Pancreas (tissue), 10 donors: ENCODE data around the gene RALGAPB. TPM values are rescaled to one million over a fixed set of nuclear protein-coding genes. Genes with fewer than 3 reads are reported as not detected.

Experiments used
- ATAC-seq, 4 donors: fragments of 200-7000 bp; cut with Tn5 transposase; one replicate each; pipeline versions ENCODE4 v1.8.0 to v1.9.1; 2020; ENCODE audit warnings: mild to moderate bottlenecking in 4 of 4, moderate library complexity in 4 of 4
- DNase-seq, 6 donors: peaks; one replicate each; pipeline ENCODE4 v3.0.0-alpha.2; 2020
- FAIRE-seq: peaks from 2 replicates; lab custom pipeline; 2012; peaks lifted over from hg19 to GRCh38; lab: Jason Lieb, UNC
- H3K27ac ChIP-seq, 4 donors: fragments of 200-600 bp; sonication (generic); 1 replicate in 3 of 4; 2 replicates in 1 of 4; pipeline versions ENCODE4 v1.5.0 to v1.8.0; 2020
- H3K27me3 ChIP-seq, 4 donors: fragments of 200-600 bp; one replicate each; pipeline ENCODE4 v1.8.0; 2021
- H3K36me3 ChIP-seq, 3 donors: fragments of 200-600 bp; sonication (generic) in 1 of 3; one replicate each; pipeline versions ENCODE4 v1.5.0 to v1.8.0; 2020 to 2021
- H3K4me1 ChIP-seq, 3 donors: fragments of 200-600 bp; one replicate each; pipeline ENCODE4 v1.8.0; 2021
- H3K4me3 ChIP-seq, 4 donors: fragments of 200-600 bp; sonication (generic) in 2 of 4; one replicate each; pipeline versions ENCODE4 v1.5.0 to v1.8.0; 2020 to 2021
- H3K9me3 ChIP-seq, 4 donors: fragments of 200-600 bp; one replicate each; pipeline ENCODE4 v1.8.0; 2021
- WGBS, 2 donors: extraction: QIAGEN DNeasy Blood & Tissue Kit; methylation state at CpG; one replicate each; pipeline ENCODE4 v1.1.7; 2013; 5-methylcytosine and 5-hydroxymethylcytosine counted together
- intact Hi-C, 3 donors: fragments of 100-400 bp; cut with DNase I; formaldehyde crosslinking; loops; one replicate each; pipeline versions ENCODE4 v1.11.1 to v1.14.2; 2022
- polyA plus RNA-seq, 2 donors: library from polyadenylated mRNA; stranded (reverse); fragments of 200-250 nt; gene quantifications; one replicate each; pipeline ENCODE4 v1.2.3, GENCODE V29; 2013
- total RNA-seq, 6 donors: library from RNA; stranded (reverse); fragmentation: NEBNext Ultra II Directional in 4 of 6; extraction: Animal tissue kit (Norgen Biotek cat#: 25700) in 4 of 6; gene quantifications; one replicate each; pipeline versions ENCODE4 v1.2.1 to v1.2.4, GENCODE V29; 2021 to 2023
- TF ChIP-seq, protein P1 (sequence below), 4 donors: fragments of 200-600 bp; sonication (generic) in 3 of 4; IDR thresholded peaks; one replicate each; pipeline versions ENCODE4 v1.5.0 to v1.8.0; 2021; ENCODE audit warnings: antibody characterized with exemption in 4 of 4
- donor health status: healthy with polysubstance abuse.
- donor health status: DM: no; HTN: no; CAD: no; lungs with moderate emphysema.
- donor health status: DM: no; HTN: no; CAD: no.
- donor health status: control.
- donor health status: control.
- donor health status: Bipolar disorder and iron deficiency.
- donor health status: DM: yes; HTN: yes; CAD: no.
- donor health status: DM: no; HTN: no; CAD: no.
- donor health status: DM: no; HTN: no; CAD: no.
- donor health status: DM: yes; HTN: yes; CAD: no.

Gene RALGAPB
- total and polyA plus RNA-seq, 8 donors = 6.5 to 19.0 (median 11.3) TPM

DNA sequence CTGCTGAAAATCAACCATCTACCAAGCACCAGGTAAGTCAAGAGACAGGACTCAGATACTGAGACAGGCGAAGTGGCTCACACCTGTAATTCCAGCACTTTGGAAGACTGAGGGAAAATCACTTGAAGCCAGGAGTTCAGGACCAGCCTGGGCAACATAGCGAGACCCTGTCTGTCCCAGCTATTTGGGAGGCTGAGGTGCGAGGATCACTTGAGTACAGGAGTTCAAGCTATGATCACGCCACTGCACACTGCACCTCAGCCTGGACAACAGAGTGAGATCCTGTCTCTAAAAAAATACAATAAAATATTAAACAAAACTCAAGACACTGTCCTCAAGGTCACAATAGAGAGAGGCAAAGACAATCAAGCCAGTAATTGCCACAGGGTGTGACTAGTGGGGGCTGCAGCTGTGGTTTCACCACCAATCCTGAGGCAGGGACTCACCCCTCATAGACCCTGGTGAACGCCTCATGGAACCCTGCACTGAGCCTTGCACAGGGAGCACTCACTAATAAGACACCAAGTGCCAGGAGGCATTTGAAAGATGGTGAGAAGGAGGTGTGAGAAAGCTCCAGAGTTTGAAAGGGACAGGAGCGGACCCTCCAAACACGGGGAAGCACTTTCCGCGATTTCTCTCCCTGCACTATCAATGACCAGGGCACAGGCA, 39.2 kb upstream of the RALGAPB start:
- Histone ChIP-seq H3K4me3 (peak overlapping the region in 3 of 4 donors; percentile 63 to 68 (median 67)), H3K9me3 (no peaks in the 10 kb centered on the region), H3K27ac (no peak overlapping the region), H3K27me3 (no peaks in the 10 kb centered on the region), H3K4me1 (no peaks in the 10 kb centered on the region), H3K36me3 (peaks cover 10 to 42% (median 40%) of the 10 kb centered on the region in 3 donors)
- FAIRE-seq = no peak
- ATAC-seq = no peak
- intact Hi-C loops = no loop called here
- WGBS, 2 donors = 92 to 94% methylated on average over 9 of the region's 9 CpGs
- no peak for DNase-seq
- TF ChIP-seq, protein P1, sequence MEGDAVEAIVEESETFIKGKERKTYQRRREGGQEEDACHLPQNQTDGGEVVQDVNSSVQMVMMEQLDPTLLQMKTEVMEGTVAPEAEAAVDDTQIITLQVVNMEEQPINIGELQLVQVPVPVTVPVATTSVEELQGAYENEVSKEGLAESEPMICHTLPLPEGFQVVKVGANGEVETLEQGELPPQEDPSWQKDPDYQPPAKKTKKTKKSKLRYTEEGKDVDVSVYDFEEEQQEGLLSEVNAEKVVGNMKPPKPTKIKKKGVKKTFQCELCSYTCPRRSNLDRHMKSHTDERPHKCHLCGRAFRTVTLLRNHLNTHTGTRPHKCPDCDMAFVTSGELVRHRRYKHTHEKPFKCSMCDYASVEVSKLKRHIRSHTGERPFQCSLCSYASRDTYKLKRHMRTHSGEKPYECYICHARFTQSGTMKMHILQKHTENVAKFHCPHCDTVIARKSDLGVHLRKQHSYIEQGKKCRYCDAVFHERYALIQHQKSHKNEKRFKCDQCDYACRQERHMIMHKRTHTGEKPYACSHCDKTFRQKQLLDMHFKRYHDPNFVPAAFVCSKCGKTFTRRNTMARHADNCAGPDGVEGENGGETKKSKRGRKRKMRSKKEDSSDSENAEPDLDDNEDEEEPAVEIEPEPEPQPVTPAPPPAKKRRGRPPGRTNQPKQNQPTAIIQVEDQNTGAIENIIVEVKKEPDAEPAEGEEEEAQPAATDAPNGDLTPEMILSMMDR (IDR thresholded peaks at IDR 0.05) = no peak

DNA sequence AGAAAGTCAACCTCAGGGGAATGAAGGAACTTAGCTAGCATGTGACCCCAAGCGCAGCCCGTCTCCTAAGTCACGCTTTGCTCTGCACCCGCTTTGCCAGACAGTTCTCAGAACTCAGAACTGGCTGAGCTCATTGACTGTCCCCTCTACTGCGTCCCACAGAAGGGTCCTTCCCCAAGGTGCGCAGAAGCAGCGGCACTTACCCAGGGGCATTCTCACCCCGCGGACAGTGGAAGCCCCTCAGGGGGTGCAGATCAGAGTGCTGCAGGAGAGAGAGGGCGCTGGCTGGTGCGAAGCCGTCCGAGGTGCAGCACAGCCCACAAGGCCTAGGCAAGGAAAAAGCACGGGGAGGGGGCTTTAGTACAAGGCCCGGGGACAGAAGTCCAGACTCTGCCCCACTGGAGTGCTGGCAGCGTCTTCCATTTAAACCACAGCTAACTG, 38.3 kb upstream of the RALGAPB start:
- 8 to 10% methylated on average over 16 of the region's 16 CpGs for WGBS, 2 donors
- no peaks in the 10 kb centered on the region for H3K9me3 ChIP-seq
- FAIRE-seq = no peak
- no peaks in the 10 kb centered on the region for H3K27me3 ChIP-seq
- intact Hi-C loops = no loop called here
- ATAC-seq = peak; percentile 36 to 61 (median 48)
- no peaks in the 10 kb centered on the region for H3K4me1 ChIP-seq
- TF ChIP-seq, protein P1 (IDR thresholded peaks at IDR 0.05) = no peak
- peak in 3 of 6 donors; percentile 13 to 58 (median 30) for DNase-seq
- H3K27ac ChIP-seq = peak overlapping the region; percentile 43 to 66 (median 62)
- peak overlapping the region; percentile 63 to 90 (median 68) for H3K4me3 ChIP-seq
- peaks cover 9 to 33% (median 31%) of the 10 kb centered on the region in 3 donors for H3K36me3 ChIP-seq

DNA sequence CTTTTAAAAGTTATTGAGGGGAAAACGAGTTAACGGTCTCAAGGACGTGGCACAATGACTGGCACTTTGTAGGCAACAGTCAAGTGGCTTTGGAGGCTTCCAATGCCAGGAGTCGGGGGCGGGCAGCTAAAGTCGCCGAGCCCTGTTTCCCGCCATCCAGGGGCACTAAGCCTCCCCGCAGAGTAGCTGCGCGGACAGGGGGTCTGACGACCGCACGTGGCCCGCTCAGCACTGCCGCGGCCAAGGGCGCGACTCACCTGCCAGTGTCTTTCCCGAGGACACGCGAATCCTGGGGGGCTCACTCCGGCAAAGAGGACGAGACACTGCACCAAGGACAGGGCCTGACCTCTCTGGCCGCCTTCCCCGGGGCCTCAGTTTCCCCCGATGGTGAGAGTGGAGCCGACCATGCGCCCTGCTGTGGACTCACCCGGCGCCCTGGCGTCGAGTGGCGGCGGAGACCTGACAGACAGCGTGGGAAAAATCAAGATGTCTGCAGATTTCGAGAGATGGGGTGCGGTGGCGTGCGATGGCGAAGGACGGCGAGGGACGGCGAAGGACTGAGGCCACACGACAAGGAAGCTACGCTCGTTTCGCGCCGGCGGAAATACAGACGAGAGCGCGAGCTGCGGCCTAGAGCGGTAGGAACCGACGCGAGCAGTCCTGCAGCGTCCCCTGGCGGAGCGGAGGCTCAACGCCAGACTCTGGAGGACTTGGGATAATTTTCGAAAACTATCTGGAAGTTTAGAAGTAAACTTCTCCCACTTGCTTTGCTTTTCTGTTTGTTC, 37.7 kb upstream of the RALGAPB start, which contains the start of gene SNHG17:
Gene SNHG17 (minus strand): TSS at position 559 of the 785 bp plus-strand sequence.
- TF ChIP-seq, protein P1 (IDR thresholded peaks at IDR 0.05) = peak; percentile 98 to 100 (median 100)
- no peaks in the 10 kb centered on the region for H3K27me3 ChIP-seq
- peak within 1 kb of the TSS; percentile 63 to 90 (median 68) for H3K4me3 ChIP-seq
- ATAC-seq = peak; percentile 94 to 98 (median 96)
- 1% methylated on average over 65 of the region's 65 CpGs for WGBS, 2 donors
- no peaks in the 10 kb centered on the region for H3K9me3 ChIP-seq
- intact Hi-C loops = no loop called here
- peaks cover 2 to 27% (median 26%) of the 10 kb centered on the region in 3 donors for H3K36me3 ChIP-seq
- H3K4me1 ChIP-seq = no peaks in the 10 kb centered on the region
- FAIRE-seq = no peak
- H3K27ac ChIP-seq = peak within 1 kb of the TSS; percentile 43 to 66 (median 62)
- DNase-seq = peak; percentile 83 to 96 (median 90)

DNA sequence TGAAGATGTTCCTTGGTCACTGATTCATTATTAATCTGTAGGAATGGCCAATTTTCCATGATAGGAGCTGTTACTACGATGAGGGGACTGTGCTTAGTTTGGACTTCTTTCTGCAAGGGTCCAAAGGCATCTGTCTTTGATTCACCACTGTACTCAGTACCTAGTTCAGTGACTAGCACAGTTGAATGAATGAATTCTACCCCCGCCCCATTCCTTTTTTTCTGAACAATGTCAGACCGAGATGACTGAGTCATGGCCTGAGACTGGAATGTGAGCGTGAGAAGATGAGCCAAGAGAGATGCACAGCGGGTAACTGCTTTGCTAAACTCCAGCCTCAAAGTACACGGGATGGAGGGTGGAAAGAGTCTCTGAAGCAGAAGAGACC, 37.1 kb upstream of the RALGAPB start:
- intact Hi-C loops = no loop called here
- no peaks in the 10 kb centered on the region for H3K27me3 ChIP-seq
- 55% methylated on average over 6 of the region's 6 CpGs for WGBS, 2 donors
- no peak overlapping the region for H3K27ac ChIP-seq
- FAIRE-seq = no peak
- TF ChIP-seq, protein P1 (IDR thresholded peaks at IDR 0.05) = peak in 1 of 4 donors; percentile 1
- ATAC-seq = no peak
- no peaks in the 10 kb centered on the region for H3K4me1 ChIP-seq
- peaks cover 0 to 21% (median 21%) of the 10 kb centered on the region in 3 donors for H3K36me3 ChIP-seq
- H3K4me3 ChIP-seq = peak overlapping the region in 1 of 4 donors; percentile 63
- no peak for DNase-seq
- H3K9me3 ChIP-seq = no peaks in the 10 kb centered on the region
